SHP77 treated with DMSO at 0.1 percent for 48 hours (cell line): ENCODE results near the gene COQ10A.

Experiments used
- DNase-seq: peaks from one replicate; lab custom pipeline; 2025; lab: John Stamatoyannopoulos, UW

The COQ10A gene

DNA sequence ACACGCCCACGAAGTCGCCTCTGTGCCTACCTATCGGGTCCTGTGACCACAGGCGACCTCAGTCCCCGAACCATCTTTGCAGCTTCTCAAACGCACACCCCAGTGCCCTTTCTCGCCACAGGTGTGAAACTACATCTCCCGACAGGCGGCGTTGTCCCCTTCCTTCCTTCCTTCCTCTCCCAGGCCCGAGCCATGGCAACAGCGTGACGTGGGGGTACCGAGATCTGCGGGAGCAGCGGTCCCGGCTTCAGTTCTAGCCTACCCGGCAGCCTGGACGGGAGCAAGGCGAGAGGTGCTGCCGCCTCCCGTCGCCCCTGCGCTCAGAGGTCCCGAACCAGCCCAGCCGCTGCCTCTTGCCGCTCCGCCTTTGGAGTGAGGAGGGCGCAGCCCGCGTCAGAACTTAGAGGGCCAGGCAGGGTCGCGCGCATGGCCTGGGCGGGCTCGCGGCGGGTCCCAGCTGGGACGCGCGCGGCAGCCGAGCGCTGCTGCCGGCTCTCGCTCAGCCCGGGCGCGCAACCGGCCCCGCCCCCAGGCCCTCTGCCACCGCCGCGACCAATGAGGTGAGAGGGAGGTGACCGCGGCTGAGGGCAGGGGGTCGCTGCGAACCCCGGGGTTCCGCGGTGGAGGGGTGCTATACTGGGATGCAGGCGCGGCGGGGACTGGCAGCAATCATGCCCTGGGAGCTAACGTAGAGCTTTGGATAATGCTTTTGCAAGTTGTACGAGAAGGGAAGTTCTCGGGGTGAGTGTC, at the start of gene COQ10A:
COQ10A (plus strand) TSS at position 250 of the 750 bp plus-strand sequence; CDS start at position 427, 177 bp downstream.
- peak; percentile 71 for DNase-seq

DNA sequence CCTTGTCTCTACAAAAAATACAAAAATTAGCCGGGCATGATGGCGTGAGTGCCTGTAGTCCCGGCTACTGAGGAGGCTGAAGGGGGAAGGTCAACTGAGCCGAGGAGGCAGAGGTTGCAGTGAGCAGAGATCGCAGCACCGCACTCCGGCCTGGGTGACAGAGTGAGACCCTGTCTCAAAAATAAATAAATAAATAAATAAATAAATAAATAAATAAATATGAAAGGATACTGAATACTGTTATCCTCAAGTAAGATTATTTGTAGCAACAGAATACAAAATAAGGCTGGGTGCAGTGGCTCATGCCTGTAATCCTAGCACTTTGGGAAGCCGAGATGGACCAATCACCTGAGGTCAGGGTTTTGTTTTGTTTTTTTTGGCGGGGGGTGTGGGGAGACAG, 46.9 kb upstream of the COQ10A start:
- DNase-seq: no peak

DNA sequence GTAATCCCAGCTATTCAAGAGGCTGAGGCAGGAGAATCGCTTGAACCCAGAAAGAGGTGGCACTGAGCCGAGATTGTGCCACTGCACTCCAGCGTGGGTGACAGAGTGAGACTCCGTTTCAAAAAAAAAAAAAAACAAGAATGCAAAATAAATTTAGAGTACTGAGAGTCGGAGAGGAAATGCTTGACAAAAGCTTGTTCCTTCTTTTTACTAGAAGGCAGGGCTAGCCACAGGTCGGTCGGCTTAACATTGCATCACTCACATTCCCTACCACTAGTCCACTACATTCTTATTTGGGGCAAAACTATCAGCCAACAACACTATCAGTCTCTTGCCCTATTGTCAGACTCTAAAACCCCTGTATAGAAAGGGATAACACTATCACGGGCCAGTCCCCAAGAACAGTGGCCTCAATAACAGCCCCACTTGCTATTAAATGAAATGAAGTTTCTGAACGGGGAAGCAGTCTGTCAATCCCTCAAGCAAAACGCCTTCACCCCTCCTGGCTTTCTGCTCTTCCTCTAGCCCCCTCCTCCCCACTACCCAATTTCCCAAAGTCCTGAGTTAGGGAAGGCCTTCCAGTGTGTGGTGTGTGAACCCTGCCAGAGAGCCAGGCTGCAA, 46.0 kb upstream of the COQ10A start:
- no peak for DNase-seq

DNA sequence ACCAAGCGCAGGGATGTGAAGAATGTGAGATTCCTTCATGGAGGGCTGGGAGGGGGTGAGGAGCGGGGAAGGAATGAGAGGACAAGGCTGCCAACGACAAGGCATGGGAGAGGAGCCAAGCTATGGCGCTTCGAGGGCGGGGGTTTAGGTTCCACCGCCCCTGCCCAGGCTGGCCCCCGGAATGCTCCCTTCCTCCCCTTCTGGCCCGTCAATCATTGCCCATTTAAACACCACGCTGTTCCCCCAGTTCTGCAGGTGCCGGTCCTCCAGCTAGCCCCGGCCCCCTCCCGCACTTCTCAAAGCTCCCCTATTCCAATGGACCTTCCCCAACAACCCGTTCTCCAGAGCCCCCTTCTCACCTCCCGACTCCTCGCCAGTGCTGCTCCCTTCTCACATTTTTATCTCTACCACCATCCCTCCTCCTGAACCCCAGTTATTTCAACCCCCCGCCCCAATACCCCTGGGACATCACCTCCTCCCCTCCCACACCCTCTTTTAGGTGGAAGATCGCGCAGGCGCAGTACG, 45.4 kb upstream of the COQ10A start:
- DNase-seq: no peak

DNA sequence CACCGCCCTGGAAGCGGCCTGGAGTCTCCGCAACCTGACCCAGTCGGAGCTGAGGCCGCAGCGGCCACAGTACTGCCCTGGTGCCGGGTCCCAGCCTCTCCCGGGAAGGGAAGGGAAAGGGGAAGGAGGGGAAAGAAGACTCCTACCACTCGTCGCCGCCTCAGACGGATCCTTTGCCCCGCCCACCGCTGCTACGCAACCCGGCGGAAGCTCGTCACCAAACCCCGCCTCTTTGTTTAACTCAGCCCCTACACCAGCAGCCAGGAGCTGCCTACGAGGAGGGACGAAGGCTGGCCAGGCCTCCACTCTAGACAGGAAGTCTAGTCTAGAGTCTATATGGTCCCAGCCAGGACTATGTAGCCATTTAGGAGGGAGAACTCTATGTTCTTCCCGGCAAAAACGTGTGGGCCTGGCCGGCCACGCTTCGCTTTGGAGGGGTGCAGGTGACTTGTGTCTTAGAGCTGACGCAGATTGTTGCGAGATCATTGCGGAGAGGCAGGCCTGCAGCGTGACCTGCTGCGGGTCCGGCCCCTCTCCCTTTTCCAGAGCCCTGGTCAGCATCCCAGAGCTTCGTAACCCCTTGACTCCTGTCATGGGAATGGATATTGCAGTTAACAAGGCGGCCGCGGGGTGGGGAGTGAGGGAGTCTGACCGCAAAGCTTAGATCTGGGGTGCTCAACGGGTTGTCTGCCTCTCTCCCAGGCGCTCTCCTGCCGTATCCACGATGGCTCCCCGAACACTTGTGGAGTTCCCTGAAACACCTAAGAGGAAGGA, 44.8 kb upstream of the COQ10A start, which contains the start of gene RNF41:
RNF41 (minus strand) TSS at position 166 of the 774 bp plus-strand sequence. CDS start 7,875 bp downstream, outside the sequence.
- peak; percentile 87 for DNase-seq

DNA sequence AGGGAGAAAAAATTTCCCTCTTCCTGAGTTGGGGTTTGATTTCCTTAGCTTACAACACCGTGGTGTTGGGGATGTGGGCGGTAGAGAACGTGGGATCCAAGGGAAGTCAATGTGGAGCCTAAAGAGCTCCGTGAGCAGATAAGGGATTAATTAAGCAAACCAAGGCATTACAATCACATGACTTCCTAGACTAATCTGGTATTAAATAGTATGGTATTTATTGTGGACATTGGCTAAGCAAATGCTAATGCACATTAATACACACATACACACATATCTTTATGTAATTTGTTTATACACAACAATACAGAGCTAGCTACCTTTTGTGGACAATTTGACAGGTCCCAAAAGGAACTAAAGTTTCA, 44.2 kb upstream of the COQ10A start:
- no peak for DNase-seq

DNA sequence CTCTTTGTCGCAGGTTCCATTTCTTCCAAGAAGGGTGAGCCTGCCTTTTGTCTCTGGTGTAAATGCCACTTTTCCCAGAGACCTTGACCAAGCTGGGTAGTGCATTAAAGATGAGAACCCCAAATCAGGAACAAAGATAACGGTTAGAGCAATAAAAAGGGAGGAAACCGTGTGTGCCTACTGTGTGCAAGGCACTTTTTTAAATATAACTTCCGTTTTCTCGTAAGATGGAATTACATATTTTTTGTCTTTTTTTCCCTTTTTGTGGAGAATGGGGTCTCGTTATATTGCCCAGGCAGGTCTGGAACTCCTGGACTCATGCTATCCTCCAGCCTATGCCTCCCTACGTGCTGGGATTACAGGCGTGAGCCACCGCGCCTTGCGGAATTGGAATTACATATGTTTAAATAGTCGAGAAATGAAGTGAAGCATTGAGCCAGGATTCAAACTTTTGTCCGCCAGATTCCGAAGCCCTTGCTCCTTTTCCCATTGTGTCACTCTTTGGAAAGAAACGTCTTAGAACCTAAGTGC, 43.1 kb upstream of the COQ10A start:
- DNase-seq: no peak

DNA sequence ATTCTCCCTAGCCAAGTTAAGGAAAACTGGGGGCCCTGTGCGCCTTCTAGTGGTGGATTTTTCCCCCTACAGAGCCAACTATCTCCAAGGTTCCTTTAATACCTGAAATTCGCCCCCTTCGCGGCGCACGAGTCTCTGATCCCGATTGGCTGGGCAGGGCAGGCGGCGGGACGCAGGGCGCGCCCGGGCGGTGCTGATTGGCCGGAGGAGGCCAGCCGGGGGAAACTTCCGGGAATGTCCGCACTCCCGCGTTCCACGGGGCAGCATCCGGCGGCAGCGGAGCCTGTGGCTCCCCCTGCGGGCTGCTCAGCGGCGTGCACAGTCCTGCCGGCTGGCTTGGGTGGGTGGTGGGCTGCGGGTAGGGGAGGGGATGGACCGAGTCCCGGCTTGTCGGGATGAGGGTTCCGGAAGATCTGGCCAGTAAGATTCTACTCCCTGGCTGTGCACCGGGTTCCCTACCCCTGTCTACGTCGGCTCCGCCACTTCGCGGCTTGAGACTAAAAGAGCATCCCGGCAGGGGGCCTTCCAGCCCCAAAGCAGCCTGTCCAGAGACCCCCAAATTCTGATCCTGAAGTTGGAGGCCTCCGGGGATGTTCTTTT, 42.5 kb upstream of the COQ10A start, which contains the start of gene NABP2:
NABP2 (plus strand) TSS at position 241 of the 600 bp plus-strand sequence. CDS start 515 bp downstream, outside the sequence.
- DNase-seq: peak; percentile 95

DNA sequence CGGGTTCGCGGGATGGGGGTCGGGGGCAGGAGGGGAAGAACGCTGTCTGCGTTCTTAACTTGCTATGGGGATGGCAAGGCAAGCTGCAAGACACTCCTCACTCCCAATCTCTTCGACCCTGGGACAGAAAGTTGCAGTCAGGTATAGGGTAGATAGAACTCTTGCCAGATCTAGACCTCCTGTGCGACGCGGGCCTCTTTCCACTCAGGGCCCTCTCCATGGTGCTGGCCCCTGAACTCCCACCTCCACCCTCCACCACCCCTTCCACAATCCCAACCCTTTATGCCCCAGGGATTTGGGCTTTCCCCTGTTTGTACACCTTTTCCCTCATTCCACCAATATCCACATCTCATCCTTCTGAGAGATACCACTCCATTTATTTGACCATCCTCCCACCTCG, 41.8 kb upstream of the COQ10A start:
- DNase-seq: no peak

DNA sequence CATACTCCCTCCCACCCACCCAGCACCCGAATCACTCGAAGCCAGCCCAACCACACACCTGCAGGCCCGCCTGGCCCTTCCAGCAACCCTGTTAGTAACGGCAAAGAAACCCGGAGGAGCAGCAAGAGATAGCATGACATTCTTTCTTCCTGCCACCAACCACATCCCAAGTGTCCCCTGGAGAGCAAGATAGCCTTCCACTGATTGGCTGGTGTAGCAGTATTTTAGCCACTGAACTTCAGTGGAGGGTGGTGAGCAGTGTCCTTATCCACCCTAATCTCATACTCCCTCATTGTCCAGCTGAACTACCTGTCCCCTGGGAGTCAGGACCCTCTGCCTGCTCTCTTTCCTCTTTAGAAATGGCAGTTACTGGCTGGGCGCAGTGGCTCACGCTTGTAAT, 37.7 kb upstream of the COQ10A start:
- no peak for DNase-seq

DNA sequence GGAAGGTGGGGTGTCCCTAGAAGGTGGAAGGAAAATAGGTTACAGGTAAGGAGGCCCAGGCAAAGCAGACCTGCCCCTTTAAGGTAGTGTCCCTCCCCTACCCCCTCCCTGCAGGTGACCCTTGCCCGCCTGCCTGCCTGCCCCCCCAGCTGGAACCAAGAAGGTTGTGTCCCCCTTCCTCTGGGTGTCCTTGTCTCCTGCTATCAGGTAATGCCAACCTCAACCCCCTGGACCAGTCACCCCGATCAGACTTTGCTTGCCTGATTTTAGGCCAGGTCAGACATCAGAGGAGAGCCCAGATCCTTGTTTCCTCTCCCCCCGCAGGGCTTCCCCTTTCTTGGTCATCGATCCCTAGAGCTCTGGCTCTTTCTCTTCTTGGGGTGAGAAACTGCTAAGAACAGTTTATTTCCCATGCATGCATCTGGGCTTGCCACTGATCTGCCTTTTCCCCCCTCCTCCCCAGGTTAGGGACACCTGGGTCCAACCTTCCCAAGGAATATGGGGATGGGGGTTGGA, 36.8 kb upstream of the COQ10A start, which contains the start of gene SLC39A5:
SLC39A5 (plus strand) TSS at position 136 of the 516 bp plus-strand sequence. CDS start 1,224 bp downstream, outside the sequence.
- DNase-seq: no peak

DNA sequence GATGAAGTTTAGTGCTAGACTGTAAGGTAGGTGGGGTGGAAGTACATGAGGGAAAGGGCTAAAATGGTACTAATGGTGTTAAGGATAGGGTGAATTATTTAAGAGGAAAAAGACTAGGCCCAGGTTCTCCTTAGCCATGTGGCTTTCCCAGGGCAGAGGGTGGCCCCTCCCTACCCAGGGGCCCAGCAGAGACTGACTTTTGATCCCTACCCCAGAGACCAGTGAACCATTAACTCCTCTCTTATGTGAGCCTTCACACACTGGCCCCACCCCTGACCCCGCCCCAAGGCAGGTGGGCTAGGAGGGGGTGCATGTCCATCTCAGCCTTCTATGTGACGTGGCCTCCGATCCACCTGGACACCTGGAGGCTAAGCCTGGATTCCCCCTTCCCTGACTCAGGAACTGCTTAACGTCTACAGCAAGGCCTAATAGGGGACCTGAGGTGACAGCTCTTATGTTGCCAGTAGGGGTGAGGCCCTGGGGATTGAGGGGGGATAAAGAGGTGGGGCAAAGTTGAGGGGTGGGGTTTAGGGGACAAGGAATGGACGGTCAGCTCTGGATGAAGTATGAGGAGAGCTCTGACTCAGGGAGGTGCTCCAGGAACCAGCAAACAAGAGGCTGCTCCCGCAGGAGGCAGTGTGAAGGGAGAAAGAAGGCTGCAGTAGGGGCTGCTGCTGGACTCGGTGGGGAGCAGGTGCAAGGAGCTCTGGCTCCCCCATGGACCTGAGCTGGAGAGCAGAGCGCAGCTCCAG, 36.1 kb upstream of the COQ10A start:
- DNase-seq: no peak

DNA sequence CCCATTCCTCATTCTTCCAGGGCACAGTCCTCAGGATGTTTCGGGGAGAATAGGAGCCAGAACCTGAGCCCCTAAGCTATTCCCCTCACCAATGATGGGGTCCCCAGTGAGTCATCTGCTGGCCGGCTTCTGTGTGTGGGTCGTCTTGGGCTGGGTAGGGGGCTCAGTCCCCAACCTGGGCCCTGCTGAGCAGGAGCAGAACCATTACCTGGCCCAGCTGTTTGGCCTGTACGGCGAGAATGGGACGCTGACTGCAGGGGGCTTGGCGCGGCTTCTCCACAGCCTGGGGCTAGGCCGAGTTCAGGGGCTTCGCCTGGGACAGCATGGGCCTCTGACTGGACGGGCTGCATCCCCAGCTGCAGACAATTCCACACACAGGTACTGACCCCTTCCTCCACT, 35.6 kb upstream of the COQ10A start:
- no peak for DNase-seq

DNA sequence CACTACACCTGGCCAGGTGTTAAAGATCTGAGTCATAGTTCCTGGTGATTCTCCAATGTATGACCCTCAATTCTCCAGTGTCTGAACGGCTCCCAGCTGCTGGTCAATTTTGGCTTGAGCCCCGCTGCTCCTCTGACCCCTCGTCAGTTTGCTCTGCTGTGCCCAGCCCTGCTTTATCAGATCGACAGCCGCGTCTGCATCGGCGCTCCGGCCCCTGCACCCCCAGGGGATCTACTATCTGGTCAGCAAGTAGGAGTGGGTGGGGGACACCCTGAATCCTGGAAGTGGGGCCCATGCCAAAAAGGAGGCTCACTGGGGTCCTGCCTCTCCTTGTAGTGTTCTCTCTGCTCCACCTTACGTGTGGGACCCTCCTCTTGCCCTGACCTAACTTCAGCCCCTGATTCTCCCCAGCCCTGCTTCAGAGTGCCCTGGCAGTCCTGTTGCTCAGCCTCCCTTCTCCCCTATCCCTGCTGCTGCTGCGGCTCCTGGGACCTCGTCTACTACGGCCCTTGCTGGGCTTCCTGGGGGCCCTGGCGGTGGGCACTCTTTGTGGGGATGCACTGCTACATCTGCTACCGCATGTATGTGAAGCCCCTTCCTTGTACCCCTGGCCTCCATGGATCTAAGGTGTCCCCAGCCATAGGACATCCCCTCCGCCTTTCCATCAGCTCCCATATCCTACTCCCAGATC, 31.9 kb upstream of the COQ10A start:
- no peak for DNase-seq

DNA sequence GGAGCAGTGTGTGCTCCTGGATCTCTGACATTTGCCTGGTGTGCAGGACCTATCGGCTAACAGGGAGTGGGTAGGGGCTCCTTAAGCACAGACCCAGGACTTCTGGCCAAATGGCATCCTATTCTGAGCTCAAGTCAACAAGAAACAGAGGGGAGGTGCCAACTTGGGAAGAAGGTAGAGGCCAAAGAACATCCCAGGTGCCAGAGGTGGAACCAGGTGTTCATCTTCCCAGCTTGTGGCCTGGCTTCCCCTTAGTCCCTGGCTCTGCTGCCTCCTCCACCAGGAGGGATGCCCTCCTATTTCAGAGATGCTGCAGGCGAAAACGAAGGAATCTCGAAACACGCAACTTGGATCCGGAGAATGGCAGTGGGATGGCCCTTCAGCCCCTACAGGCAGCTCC, 30.7 kb upstream of the COQ10A start:
- no peak for DNase-seq

DNA sequence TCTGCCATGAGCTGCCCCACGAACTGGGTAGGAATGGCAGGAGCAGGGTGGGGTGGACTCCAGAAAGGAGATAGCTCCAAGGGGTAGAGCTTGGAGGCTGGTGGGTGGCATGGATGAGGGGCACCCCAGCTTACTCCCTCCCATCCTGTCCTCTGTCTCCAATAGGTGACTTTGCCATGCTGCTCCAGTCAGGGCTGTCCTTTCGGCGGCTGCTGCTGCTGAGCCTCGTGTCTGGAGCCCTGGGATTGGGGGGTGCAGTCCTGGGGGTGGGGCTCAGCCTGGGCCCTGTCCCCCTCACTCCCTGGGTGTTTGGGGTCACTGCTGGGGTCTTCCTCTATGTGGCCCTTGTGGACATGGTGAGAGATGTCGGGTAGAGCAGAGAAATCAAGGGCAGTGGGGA, 29.8 kb upstream of the COQ10A start:
- DNase-seq: no peak

DNA sequence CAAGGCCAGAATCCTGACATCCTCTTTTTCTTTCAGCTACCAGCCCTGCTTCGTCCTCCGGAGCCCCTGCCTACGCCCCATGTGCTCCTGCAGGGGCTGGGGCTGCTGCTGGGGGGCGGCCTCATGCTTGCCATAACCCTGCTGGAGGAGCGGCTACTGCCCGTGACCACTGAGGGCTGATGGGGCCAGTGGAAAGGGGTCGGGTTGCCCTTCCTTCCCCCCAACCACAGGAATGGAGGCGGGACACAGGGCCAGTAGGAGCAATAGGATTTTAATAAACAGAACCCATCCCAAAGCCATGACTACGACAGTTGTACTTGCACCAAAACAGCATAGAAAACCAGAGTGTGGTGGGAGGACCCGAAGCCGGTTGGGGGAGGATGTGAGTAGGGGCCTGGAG, 29.2 kb upstream of the COQ10A start:
- no peak for DNase-seq

DNA sequence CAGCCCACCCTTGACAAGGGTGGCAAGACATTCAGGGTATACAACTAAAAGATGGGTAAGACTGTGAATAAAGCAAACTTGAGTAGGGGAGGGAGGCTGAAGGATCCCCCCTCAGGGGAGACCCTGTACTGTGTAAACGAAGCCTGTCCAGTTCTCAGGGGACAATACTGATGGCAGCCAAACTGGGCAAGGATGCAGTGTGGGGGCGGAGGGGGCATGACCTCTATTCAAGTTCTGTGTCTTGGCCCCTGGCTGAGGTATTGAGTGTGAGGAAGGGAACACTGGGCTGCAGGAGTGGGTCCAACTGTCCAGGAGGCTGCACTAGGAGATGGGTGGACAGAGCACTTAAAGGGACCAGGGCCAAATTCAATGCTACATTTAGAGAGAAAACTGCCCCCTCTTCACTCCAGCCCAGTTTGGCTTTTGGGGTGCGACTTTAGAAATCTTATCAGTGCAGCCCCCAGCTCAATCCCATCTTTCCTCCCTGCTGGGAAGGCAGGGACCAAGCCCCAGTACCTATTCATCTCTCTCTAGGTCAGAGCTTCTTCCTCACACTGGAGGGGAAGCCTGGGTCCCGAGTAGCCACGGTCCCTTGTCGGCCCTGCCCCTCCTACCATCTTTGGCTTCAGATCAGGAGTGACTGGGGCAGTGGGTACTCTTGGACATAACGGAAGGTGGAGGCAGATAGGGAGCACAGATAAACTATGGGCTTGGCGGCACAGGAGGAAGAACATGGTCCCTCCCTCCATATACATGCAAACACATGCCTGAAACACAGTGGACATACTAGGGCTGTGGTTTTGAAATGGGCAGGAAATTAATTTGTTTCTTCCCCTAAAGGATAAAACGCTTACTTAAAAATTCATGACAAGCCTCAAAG, 25.1 kb upstream of the COQ10A start:
- DNase-seq: no peak

DNA sequence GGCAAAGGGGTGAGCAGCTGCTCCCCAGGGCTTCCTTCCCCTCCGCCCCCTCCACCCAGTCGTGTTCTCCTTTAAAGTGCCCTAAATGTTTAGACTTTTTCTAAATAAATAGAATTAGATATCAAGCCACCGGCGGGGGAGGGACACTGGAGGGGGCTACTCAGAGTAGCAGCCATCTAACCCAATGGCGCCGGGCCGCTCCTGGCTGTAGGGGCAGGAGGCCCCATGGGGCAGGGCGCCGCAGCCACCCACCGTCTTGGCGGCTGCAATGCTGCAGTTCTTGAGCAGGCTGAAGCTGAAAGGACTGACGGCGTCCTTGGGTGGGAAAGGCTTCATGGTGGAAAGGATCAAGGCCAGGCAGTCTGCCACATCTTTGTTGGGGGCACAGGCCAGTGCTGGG, 23.8 kb upstream of the COQ10A start:
- DNase-seq: no peak
